Suprapubic skin (tissue), 4 donors: ENCODE results near the gene SESN2.

Experiments used
- EP300 ChIP-seq: sonication (generic); formaldehyde crosslinking; IDR thresholded peaks from one replicate; pipeline ENCODE4 v1.6.1; 2017; ENCODE audit warnings: antibody characterized with exemption
- POLR2A ChIP-seq, 2 donors: fragments of 450-650 bp; IDR thresholded peaks; one replicate each; pipeline ENCODE4 v1.6.1; 2017; ENCODE audit warnings: antibody characterized with exemption in 2 of 2, mild to moderate bottlenecking in 2 of 2, moderate library complexity in 2 of 2
- POLR2AphosphoS5 ChIP-seq, 3 donors: sonication (generic); formaldehyde crosslinking; IDR thresholded peaks; one replicate each; pipeline ENCODE4 v1.6.1; 2017; ENCODE audit warnings: antibody characterized with exemption in 3 of 3
- TF ChIP-seq, protein P1 (sequence below), 2 donors: fragments of 200-600 bp in 1 of 2; fragments of 450-650 bp in 1 of 2; sonication (generic) in 1 of 2; IDR thresholded peaks; one replicate each; pipeline ENCODE4 v1.5.1; 2016 to 2019; ENCODE audit warnings: antibody characterized with exemption in 2 of 2, mild to moderate bottlenecking in 1 of 2, moderate library complexity in 1 of 2

DNA sequence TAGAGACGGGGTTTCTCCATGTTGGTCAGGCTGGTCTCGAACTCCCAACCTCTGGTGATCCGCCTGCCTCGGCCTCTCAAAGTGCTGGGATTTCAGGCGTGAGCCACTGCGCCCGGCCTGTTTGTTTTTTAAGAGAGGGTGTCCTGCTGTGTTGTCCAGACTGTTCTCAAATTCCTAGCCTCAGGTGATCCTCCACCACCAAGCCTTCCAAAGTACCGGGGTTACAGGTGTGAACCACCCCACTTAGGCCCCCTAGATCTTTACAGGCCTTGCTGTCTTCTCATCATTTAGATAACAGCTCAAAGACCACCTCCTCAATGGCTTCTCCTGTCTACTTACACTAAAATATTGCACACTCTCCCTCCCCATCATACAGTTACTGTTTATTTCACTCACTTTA lies 6.3 kb downstream of the SESN2 start:
- TF ChIP-seq, protein P1, sequence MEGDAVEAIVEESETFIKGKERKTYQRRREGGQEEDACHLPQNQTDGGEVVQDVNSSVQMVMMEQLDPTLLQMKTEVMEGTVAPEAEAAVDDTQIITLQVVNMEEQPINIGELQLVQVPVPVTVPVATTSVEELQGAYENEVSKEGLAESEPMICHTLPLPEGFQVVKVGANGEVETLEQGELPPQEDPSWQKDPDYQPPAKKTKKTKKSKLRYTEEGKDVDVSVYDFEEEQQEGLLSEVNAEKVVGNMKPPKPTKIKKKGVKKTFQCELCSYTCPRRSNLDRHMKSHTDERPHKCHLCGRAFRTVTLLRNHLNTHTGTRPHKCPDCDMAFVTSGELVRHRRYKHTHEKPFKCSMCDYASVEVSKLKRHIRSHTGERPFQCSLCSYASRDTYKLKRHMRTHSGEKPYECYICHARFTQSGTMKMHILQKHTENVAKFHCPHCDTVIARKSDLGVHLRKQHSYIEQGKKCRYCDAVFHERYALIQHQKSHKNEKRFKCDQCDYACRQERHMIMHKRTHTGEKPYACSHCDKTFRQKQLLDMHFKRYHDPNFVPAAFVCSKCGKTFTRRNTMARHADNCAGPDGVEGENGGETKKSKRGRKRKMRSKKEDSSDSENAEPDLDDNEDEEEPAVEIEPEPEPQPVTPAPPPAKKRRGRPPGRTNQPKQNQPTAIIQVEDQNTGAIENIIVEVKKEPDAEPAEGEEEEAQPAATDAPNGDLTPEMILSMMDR (IDR thresholded peaks at IDR 0.05), result no peak
- TF ChIP-seq POLR2A (IDR thresholded peaks at IDR 0.05) (no peak), POLR2AphosphoS5 (IDR thresholded peaks at IDR 0.05) (no peak), EP300 (no peak)
